CD4-positive, alpha-beta T cell treated with Interleukin-21 for 1 hour (primary cell): ENCODE data around the gene PLGLB1.
"Not testable (repeated sequence)": the region's sequence is repeated elsewhere in the genome, so short reads cannot be mapped to it uniquely, and the experiment has no call there.

Experiments
- DNase-seq: peaks from one replicate; pipeline ENCODE4 v3.0.0-alpha.2; 2020

The PLGLB1 gene

GRCh38 chr2:87021744-87022143 lies at the start of gene PLGLB1:
PLGLB1 (minus strand) TSS chr2:87021844; CDS start chr2:87021783, 61 bp downstream.
- DNase-seq = not testable (repeated sequence)

DNA sequence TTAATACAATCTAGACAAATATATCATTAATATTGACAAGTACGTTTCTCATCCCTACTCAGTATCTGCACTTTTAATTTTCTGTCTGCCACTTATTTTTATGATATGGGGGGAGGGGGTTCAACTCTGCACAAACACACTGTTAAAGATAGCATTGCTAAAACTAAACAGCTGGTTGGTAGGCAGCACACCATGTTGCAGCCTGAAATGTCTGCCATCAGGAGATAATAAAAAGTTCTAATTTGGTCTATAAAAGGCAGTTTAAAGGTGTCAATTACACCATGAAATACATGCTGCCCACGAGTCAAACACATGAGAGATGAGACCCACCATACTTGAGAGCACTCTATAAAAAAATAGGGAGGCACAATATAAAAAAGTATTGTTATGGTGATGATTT lies 42.7 kb upstream of the PLGLB1 start:
- DNase-seq = not testable (repeated sequence)

GRCh38 chr2:87063431-87063830 lies 41.8 kb upstream of the PLGLB1 start:
- DNase-seq = not testable (repeated sequence)

GRCh38 chr2:87061519-87061918 lies 39.9 kb upstream of the PLGLB1 start:
- not testable (repeated sequence) for DNase-seq

GRCh38 chr2:87057606-87058005 lies 36.0 kb upstream of the PLGLB1 start:
- DNase-seq = not testable (repeated sequence)

DNA sequence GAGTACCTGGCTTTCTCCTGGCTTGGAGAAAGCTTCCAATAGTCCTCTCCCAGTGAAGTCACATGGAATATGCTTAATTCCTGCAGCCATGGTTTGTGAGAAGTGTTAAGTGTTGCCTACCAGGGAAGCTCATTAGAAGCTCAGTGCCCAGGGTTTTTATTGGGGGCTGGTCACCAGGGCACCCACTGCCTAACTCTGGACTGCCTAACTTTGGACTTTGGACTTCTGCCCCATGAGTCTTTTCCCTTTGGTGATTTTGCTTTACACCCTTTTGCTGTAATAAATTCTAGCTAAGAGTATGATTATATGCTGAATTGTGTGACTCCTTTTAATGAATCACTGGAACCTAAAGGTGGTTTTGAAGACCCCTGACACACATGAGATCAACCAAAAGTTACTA lies 35.2 kb upstream of the PLGLB1 start:
- DNase-seq = not testable (repeated sequence)

DNA sequence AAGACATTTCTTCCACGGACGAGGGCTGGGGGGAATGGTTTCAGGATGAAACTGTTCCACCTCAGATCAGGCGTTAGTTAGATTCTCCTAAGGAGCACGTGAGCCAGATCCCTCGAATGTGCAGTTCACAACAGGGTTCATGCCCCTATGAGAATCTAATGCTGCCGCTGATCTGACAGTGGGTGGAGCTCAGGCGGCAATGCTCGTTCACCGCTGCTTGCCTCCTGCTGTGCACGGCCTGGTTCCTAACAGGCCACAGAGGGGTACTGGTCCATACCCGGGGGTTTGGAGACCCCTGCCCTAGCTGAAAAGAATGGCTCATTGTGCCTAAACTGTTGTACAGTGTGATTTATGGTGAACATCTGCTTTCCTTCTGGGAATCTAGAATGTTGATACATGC lies 34.8 kb upstream of the PLGLB1 start:
- not testable (repeated sequence) for DNase-seq

DNA sequence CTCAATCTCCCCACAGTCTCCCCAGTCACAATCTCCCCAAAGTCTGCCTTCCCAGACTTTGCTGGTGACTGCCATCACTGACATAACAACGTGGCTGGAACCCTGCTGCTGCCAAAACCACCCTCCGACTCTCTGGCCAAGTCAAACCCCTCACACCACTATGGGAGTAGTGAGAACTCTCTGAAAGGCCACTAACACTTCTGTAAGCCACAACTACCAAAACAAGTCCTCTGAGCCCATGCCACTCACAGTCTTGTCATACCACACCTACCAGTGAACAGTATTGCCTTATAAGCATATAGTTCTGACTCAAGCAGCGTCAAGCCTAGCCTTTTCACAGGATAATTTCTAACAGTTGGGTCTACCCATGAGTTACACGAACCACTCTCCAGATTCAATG lies 32.7 kb upstream of the PLGLB1 start:
- peak; percentile 19 for DNase-seq

GRCh38 chr2:87041321-87041978 lies 19.8 kb upstream of the PLGLB1 start:
- peak; percentile 55 for DNase-seq

DNA sequence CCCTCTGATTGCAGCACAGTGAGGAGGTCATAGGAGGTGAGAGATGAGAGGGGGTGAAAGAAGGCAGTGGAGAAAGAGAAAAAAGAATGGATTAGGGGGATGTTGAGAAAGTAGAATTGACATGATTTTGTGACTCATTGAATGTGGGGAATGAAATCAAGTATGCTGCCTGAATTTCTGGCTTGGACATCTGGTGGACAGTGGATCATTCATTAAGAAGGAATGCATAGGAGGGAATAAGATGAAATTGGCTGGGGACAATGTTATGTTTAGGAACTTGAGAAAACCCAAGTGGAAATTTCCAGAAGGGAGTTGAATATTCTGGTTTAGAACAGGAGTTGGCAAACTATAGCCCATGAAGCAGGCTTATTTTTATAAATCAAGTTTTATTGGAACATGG lies 7.0 kb upstream of the PLGLB1 start:
- DNase-seq = not testable (repeated sequence)

DNA sequence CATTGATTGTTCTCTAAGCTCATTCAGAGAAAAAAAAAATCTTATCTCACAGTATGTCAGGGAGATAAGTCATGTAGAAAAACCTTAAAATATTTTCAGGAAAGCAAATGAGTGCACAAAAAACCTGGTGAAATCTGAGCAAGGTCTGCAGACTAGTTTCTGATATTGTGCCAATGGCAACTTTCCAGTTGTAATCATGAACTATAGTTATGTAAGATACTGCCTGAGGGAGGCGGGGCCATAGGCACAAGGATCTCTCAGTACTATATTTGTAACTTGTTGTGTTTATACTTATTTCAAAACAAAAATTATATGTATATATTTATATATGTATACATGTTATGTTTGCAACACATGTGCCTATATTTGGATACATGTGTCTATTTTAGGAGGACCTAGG lies 5.2 kb upstream of the PLGLB1 start:
- DNase-seq = not testable (repeated sequence)

- not testable (repeated sequence) for DNase-seq
Observed at GRCh38 chr2:87025927-87026326, 4.3 kb upstream of the PLGLB1 start.

DNA sequence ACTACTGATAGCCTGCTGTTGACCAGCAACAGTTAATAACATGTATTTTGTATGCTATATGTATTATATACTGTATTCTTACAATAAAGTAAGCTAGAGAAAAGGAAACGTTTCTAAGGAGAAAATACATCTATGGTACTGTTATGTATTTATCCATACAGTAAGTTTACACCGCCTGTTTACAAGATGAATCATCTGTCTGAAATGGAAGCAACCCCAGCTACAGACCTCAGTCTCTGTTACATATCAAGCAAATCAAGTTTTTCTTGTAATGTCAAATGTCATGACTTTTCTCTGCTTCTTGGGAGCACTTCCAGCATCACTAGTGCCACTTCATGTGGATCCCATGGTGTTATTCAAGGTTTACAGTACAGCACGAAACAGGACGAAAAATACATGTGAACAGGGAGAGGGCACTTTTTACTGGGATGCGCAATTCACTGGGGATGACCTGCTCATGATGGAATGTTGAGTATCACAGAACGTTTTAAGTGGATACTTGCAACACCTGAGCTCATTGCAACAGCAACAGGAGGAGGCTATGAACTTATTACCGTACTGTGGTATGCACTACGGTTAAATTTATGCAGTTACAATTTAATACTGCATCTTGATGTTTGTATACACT lies 2.5 kb upstream of the PLGLB1 start:
- not testable (repeated sequence) for DNase-seq

DNA sequence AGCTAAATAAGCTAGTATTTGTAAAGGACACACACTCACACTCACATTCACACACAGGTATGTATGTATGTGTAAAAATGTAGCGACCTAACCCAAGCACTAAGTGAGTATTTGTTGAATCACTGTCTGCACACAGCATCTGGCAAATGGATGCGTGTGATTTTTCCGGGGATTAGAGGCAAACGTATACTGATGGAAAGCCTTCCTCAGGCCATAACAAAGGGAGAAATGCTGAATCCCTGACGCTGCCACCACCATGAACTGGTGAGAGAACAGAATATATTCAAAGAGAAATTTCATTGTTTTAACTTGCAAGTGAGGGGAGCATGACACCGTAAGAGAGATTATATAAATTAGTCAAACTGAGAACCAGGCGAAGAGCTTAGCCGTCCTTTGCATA lies 601 bp downstream of the PLGLB1 start:
- DNase-seq = not testable (repeated sequence)

GRCh38 chr2:87019053-87019452 lies 2.6 kb downstream of the PLGLB1 start:
- DNase-seq = not testable (repeated sequence)

DNA sequence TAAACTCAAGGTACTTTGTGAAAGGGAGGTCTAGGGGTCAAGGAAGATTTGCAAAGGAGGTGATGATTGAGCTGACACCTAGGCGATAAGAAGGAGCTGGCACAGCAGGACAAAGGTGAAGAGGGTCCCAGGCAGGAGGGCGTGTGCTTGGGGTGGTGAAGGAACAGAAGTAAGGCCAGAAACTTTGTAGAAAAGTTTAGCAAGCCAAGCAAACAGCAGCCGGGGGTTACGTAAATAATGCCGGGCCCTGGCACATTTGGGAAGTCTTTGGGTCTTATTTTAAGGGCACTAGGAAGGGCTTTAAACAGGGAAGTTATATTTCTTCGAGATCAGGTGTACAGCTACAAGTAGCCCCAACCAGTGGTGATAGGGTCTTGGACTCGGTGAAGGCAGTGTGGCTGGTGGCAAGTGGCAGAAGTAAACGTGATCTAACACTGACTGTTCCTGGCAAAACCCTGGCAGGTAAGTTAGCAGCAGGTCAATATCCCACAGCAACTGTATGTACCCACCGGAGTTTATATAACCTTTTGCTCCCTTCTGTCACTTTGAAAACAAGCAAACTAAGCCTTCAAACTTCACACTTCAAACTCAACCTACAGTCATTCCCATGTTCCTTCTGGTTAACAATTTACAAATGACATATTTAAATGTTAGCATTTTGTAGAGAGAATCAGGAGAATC lies 7.0 kb downstream of the PLGLB1 start:
- not testable (repeated sequence) for DNase-seq

GRCh38 chr2:87004398-87004797 lies 17.2 kb downstream of the PLGLB1 start:
- DNase-seq = not testable (repeated sequence)
